Activated T-helper 9 cell treated with anti-CD3 and anti-CD28 coated beads, Interleukin-2, amount 50 U/mL, for 16 hours (primary cell): Measurements from ENCODE around the gene ASGR2.
"Not testable (repeated sequence)": the region's sequence is repeated elsewhere in the genome, so short reads cannot be mapped to it uniquely, and the experiment has no call there.

Source experiments
- DNase-seq: peaks from one replicate; pipeline ENCODE4 v3.0.0-alpha.2; 2020; ENCODE audit warnings: low read depth

ASGR2 gene

GRCh38 chr17:7124923-7125322, 10.3 kb upstream of the ASGR2 start:
- no peak for DNase-seq

GRCh38 chr17:7123844-7124243, 9.2 kb upstream of the ASGR2 start:
- no peak for DNase-seq

GRCh38 chr17:7122381-7122780, 7.8 kb upstream of the ASGR2 start:
- no peak for DNase-seq

GRCh38 chr17:7120635-7121034, 6.0 kb upstream of the ASGR2 start:
- not testable (repeated sequence) for DNase-seq

GRCh38 chr17:7120123-7120522, 5.5 kb upstream of the ASGR2 start:
- no peak for DNase-seq

- DNase-seq, result no peak
Measured at GRCh38 chr17:7119314-7119713, 4.7 kb upstream of the ASGR2 start.

GRCh38 chr17:7114875-7115614, 423 bp upstream of the ASGR2 start:
- no peak for DNase-seq

- DNase-seq, result no peak
Measured at GRCh38 chr17:7113273-7114071, 1.1 kb downstream of the ASGR2 start.

GRCh38 chr17:7112510-7113108, 2.0 kb downstream of the ASGR2 start:
- no peak for DNase-seq

GRCh38 chr17:7111784-7112509, 2.7 kb downstream of the ASGR2 start:
- DNase-seq, result no peak

- no peak for DNase-seq
Measured at GRCh38 chr17:7110617-7111306, 3.9 kb downstream of the ASGR2 start.

GRCh38 chr17:7109461-7110322, 4.9 kb downstream of the ASGR2 start:
- DNase-seq, result no peak

- no peak for DNase-seq
Measured at GRCh38 chr17:7108981-7109380, 5.6 kb downstream of the ASGR2 start.

- DNase-seq, result no peak
Measured at GRCh38 chr17:7108560-7108925, 6.1 kb downstream of the ASGR2 start.

GRCh38 chr17:7107795-7108559, 6.6 kb downstream of the ASGR2 start:
- DNase-seq, result no peak

GRCh38 chr17:7107012-7107754, 7.4 kb downstream of the ASGR2 start:
- no peak for DNase-seq

GRCh38 chr17:7102421-7102820, 12.2 kb downstream of the ASGR2 start:
- no peak for DNase-seq

- DNase-seq, result no peak
Measured at GRCh38 chr17:7101531-7101930, 13.1 kb downstream of the ASGR2 start.

- not testable (repeated sequence) for DNase-seq
Measured at GRCh38 chr17:7100641-7101379, 13.8 kb downstream of the ASGR2 start.
